Measurements from ENCODE around the gene CAMTA2.
A peak's percentile ranks its signal among the peaks of the same experiment; 100 is the strongest.

The CAMTA2 gene

DNA sequence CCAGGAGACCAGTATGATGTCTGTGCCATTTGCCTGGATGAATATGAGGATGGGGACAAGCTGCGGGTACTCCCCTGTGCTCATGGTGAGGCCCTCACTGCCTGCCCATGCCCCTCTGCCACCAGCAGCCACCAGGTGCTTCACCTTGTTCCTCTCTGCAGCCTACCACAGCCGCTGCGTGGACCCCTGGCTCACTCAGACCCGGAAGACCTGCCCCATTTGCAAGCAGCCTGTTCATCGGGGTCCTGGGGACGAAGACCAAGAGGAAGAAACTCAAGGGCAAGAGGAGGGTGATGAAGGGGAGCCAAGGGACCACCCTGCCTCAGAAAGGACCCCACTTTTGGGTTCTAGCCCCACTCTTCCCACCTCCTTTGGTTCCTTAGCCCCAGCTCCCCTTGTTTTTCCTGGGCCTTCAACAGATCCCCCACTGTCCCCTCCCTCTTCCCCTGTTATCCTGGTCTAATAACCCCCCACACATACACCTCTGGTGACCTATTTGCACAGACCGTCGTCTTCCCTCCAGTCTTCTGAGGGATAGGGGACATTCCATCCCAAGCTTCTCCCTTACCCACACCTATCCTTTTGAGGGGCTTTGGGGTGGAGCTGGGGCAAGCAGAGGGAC lies 42.8 kb downstream of the CAMTA2 start:
- Histone ChIP-seq H3K79me2 (ENCODE audit: insufficient read depth, low read length) (peaks cover 62% of the 10 kb centered on the region), H3K27ac (ENCODE audit: low read depth, low read length) (peak overlapping the region; percentile 100), H2AFZ (ENCODE audit: low read depth, low read length, severe bottlenecking) (no peak overlapping the region), H3K36me3 (ENCODE audit: low read length) (peaks cover 11% of the 10 kb centered on the region; the same call in 1 of the 2 replicates), H3F3A (ENCODE audit: insufficient read depth) (peaks cover 74% of the 10 kb centered on the region), H3K9me2 (replicated peaks; ENCODE audit: insufficient read depth, low read length) (no peaks in the 10 kb centered on the region), H3K4me3 (ENCODE audit: insufficient read depth, low read length, poor library complexity, severe bottlenecking) (no peak overlapping the region), H4K20me1 (ENCODE audit: low read depth, low read length) (peaks cover 3% of the 10 kb centered on the region; the same call in 1 of the 2 replicates), H3K9ac (ENCODE audit: low read length) (peak overlapping the region; percentile 37), H3K4me2 (ENCODE audit: low read depth, low read length, poor library complexity, severe bottlenecking) (peak overlapping the region; percentile 90), H3K27me3 (ENCODE audit: low read length) (no peaks in the 10 kb centered on the region), H3K9me3 (ENCODE audit: insufficient read depth, low read length) (no peaks in the 10 kb centered on the region)
- no peak for TF ChIP-seq EZH2phosphoT487 (conservative IDR thresholded peaks at IDR 0.05; ENCODE audit: low read length)
- TF ChIP-seq, protein P1, sequence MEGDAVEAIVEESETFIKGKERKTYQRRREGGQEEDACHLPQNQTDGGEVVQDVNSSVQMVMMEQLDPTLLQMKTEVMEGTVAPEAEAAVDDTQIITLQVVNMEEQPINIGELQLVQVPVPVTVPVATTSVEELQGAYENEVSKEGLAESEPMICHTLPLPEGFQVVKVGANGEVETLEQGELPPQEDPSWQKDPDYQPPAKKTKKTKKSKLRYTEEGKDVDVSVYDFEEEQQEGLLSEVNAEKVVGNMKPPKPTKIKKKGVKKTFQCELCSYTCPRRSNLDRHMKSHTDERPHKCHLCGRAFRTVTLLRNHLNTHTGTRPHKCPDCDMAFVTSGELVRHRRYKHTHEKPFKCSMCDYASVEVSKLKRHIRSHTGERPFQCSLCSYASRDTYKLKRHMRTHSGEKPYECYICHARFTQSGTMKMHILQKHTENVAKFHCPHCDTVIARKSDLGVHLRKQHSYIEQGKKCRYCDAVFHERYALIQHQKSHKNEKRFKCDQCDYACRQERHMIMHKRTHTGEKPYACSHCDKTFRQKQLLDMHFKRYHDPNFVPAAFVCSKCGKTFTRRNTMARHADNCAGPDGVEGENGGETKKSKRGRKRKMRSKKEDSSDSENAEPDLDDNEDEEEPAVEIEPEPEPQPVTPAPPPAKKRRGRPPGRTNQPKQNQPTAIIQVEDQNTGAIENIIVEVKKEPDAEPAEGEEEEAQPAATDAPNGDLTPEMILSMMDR (IDR thresholded peaks at IDR 0.05; ENCODE audit: insufficient read depth, low read length, poor library complexity, severe bottlenecking), result no peak

DNA sequence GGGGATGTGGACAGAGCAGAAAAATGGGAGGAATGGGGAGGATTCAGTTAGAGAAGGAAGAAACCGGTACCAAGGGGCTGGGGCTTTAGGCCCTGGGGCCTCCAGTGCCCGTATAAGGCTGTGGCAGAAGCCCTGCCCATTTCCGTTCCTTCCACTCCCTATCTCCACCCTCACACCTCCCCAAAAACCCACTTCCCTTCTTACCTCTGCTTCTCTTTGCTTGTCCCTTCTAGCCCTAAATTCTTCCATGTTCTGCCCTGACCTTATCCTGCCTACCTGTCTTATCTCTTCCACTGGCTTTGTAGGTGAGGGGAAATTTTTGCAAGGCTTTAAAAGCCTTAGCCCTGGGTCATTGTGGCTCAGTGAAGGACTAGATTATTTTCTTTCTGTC lies 43.3 kb downstream of the CAMTA2 start:
- Histone ChIP-seq H3K27ac (ENCODE audit: low read depth, low read length) (peak overlapping the region; percentile 100), H4K20me1 (ENCODE audit: low read depth, low read length) (peaks cover 3% of the 10 kb centered on the region; the same call in 1 of the 2 replicates), H3K27me3 (ENCODE audit: low read length) (no peaks in the 10 kb centered on the region), H3K4me2 (ENCODE audit: low read depth, low read length, poor library complexity, severe bottlenecking) (peak overlapping the region; percentile 90), H3K36me3 (ENCODE audit: low read length) (peaks cover 11% of the 10 kb centered on the region; the same call in 1 of the 2 replicates), H3K4me3 (ENCODE audit: insufficient read depth, low read length, poor library complexity, severe bottlenecking) (no peak overlapping the region), H3K79me2 (ENCODE audit: insufficient read depth, low read length) (peaks cover 67% of the 10 kb centered on the region), H3K9me3 (ENCODE audit: insufficient read depth, low read length) (no peaks in the 10 kb centered on the region), H3K9ac (ENCODE audit: low read length) (peak overlapping the region; percentile 37), H2AFZ (ENCODE audit: low read depth, low read length, severe bottlenecking) (no peak overlapping the region), H3K9me2 (replicated peaks; ENCODE audit: insufficient read depth, low read length) (no peaks in the 10 kb centered on the region), H3F3A (ENCODE audit: insufficient read depth) (peaks cover 72% of the 10 kb centered on the region)
- no peak for TF ChIP-seq EZH2phosphoT487 (conservative IDR thresholded peaks at IDR 0.05; ENCODE audit: low read length)
- TF ChIP-seq, protein P1 (IDR thresholded peaks at IDR 0.05; ENCODE audit: insufficient read depth, low read length, poor library complexity, severe bottlenecking), result no peak

DNA sequence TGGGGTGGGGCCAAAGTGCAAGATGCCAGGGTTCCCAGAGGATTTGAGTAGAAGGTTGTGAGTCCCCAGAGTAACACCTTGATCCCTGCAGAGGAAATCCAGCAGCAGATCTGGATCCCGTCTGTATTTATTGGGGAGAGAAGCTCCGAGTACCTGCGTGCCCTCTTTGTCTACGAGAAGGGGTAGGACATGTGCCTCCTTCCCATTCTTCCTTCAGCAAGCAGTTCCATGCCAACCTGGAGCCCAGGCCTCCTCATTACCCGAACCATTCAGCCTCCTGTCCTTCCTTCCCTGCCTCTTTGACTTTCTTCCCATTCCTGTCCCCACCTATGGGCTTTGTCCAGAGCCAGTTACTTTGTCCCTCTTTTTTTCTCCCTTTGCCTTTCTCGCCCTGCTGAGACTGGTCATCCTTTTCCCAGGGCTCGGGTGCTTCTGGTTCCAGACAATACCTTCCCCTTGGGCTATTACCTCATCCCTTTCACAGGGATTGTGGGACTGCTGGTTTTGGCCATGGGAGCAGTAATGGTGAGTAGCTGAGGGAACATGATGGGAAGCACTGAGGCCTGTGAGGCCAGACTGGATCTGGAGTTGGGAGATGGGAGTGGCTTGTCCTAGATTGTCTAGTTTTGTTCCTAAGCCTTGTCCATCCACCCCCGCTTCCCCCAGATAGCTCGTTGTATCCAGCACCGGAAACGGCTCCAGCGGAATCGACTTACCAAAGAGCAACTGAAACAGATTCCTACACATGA lies 44.5 kb downstream of the CAMTA2 start:
- Histone ChIP-seq H4K20me1 (ENCODE audit: low read depth, low read length) (peaks cover 3% of the 10 kb centered on the region; the same call in 1 of the 2 replicates), H3F3A (ENCODE audit: insufficient read depth) (peaks cover 63% of the 10 kb centered on the region), H3K4me3 (ENCODE audit: insufficient read depth, low read length, poor library complexity, severe bottlenecking) (no peak overlapping the region), H3K27ac (ENCODE audit: low read depth, low read length) (peak overlapping the region; percentile 88; the same call in 1 of the 2 replicates), H3K79me2 (ENCODE audit: insufficient read depth, low read length) (peaks cover 75% of the 10 kb centered on the region), H3K9me3 (ENCODE audit: insufficient read depth, low read length) (no peaks in the 10 kb centered on the region), H3K9ac (ENCODE audit: low read length) (no peak overlapping the region), H2AFZ (ENCODE audit: low read depth, low read length, severe bottlenecking) (no peak overlapping the region), H3K9me2 (replicated peaks; ENCODE audit: insufficient read depth, low read length) (no peaks in the 10 kb centered on the region), H3K36me3 (ENCODE audit: low read length) (peaks cover 11% of the 10 kb centered on the region; the same call in 1 of the 2 replicates), H3K27me3 (ENCODE audit: low read length) (no peaks in the 10 kb centered on the region), H3K4me2 (ENCODE audit: low read depth, low read length, poor library complexity, severe bottlenecking) (peak overlapping the region; percentile 97)
- no peak for TF ChIP-seq EZH2phosphoT487 (conservative IDR thresholded peaks at IDR 0.05; ENCODE audit: low read length)
- TF ChIP-seq, protein P1 (IDR thresholded peaks at IDR 0.05; ENCODE audit: insufficient read depth, low read length, poor library complexity, severe bottlenecking), result no peak
